COLO829 (cell line): ENCODE measurements around the gene GIMD1.
"Not testable (repeated sequence)": the region's sequence is repeated elsewhere in the genome, so short reads cannot be mapped to it uniquely, and the experiment has no call there.

Source experiments
- DNase-seq: peaks from one replicate; pipeline ENCODE4 v3.0.0; 2012; ENCODE audit warnings: low spot score

The GIMD1 gene

GRCh38 chr4:106351016-106351415 is 17.6 kb downstream of the GIMD1 start:
- no peak for DNase-seq

GRCh38 chr4:106347167-106347566 is 21.4 kb downstream of the GIMD1 start:
- DNase-seq: no peak

GRCh38 chr4:106344647-106344970 is 24.0 kb downstream of the GIMD1 start:
- DNase-seq: peak; percentile 18

GRCh38 chr4:106343865-106344646 is 24.5 kb downstream of the GIMD1 start:
- DNase-seq: peak; percentile 25

GRCh38 chr4:106340774-106341173 is 27.8 kb downstream of the GIMD1 start:
- DNase-seq: no peak

- no peak for DNase-seq
Measured at GRCh38 chr4:106339431-106339830, 29.1 kb downstream of the GIMD1 start.

GRCh38 chr4:106338671-106339070 is 29.9 kb downstream of the GIMD1 start:
- DNase-seq: no peak

- DNase-seq: no peak
Measured at GRCh38 chr4:106337916-106338315, 30.7 kb downstream of the GIMD1 start.

- DNase-seq: no peak
Measured at GRCh38 chr4:106336618-106337017, 32.0 kb downstream of the GIMD1 start.

- no peak for DNase-seq
Measured at GRCh38 chr4:106334741-106335470, 33.7 kb downstream of the GIMD1 start.

GRCh38 chr4:106333186-106333585 is 35.4 kb downstream of the GIMD1 start:
- DNase-seq: no peak

GRCh38 chr4:106329041-106329618 is 39.4 kb downstream of the GIMD1 start:
- DNase-seq: peak; percentile 44

GRCh38 chr4:106325800-106326199 is 42.8 kb downstream of the GIMD1 start:
- DNase-seq: no peak

GRCh38 chr4:106323119-106323518 is 45.5 kb downstream of the GIMD1 start:
- DNase-seq: no peak

- not testable (repeated sequence) for DNase-seq
Measured at GRCh38 chr4:106321814-106322213, 46.8 kb downstream of the GIMD1 start.

GRCh38 chr4:106321168-106321567 is 47.4 kb downstream of the GIMD1 start:
- DNase-seq: not testable (repeated sequence)

- DNase-seq: no peak
Measured at GRCh38 chr4:106320235-106320634, 48.3 kb downstream of the GIMD1 start.

- DNase-seq: no peak
Measured at GRCh38 chr4:106318511-106318910, 50.1 kb downstream of the GIMD1 start.

- no peak for DNase-seq
Measured at GRCh38 chr4:106317815-106318214, 50.8 kb downstream of the GIMD1 start.

- DNase-seq: no peak
Measured at GRCh38 chr4:106316773-106317409, 51.7 kb downstream of the GIMD1 start.

GRCh38 chr4:106315968-106316772 is 52.4 kb downstream of the GIMD1 start, which contains the start of the genes AIMP1 and TBCK:
TSS of gene AIMP1 (plus strand) at chr4:106316550. CDS start at chr4:106325010, 8,460 bp downstream.
TSS of gene TBCK (minus strand) at chr4:106316209. CDS start at chr4:106308960, 7,249 bp downstream.
- DNase-seq: peak; percentile 74
